BLaER1 treated with 17β-estradiol and CSF1 and Interleukin-3, amounts not matched to agents 10 nM and 100 nM (cell line): ENCODE data around the gene PLA2G5.

Experiments
- H3K27ac ChIP-seq, 11 experiments: shearing (Covaris generic); formaldehyde crosslinking; 2 replicates each; pipeline ENCODE4 v1.8.1; 2022
- H3K27me3 ChIP-seq, 11 experiments: shearing (Covaris generic); formaldehyde crosslinking; 2 replicates each; pipeline ENCODE4 v1.8.1; 2022
- H3K36me3 ChIP-seq, 11 experiments: shearing (Covaris generic); formaldehyde crosslinking; 2 replicates each; pipeline ENCODE4 v1.8.1; 2022
- H3K4me1 ChIP-seq, 10 experiments: shearing (Covaris generic); formaldehyde crosslinking; 2 replicates each; pipeline ENCODE4 v1.8.1; 2022
- H3K4me2 ChIP-seq, 11 experiments: shearing (Covaris generic); formaldehyde crosslinking; 2 replicates each; pipeline ENCODE4 v1.8.1; 2022
- H3K4me3 ChIP-seq, 10 experiments: shearing (Covaris generic); formaldehyde crosslinking; 2 replicates each; pipeline ENCODE4 v1.8.1; 2022
- H3K9ac ChIP-seq, 11 experiments: shearing (Covaris generic); formaldehyde crosslinking; 2 replicates each; pipeline ENCODE4 v1.8.1; 2022
- H3K9me3 ChIP-seq, 11 experiments: shearing (Covaris generic); formaldehyde crosslinking; replicated peaks in 1 of 11; 2 replicates each; pipeline ENCODE4 v1.8.1; 2022
- H4K20me1 ChIP-seq, 11 experiments: shearing (Covaris generic); formaldehyde crosslinking; 2 replicates each; pipeline ENCODE4 v1.8.1; 2022
- Cebpa-rat ChIP-seq, 11 experiments: shearing (Covaris generic); IDR thresholded peaks; 2 replicates each; pipeline ENCODE4 v1.8.1; 2022

The PLA2G5 gene

GRCh38 chr1:20073256-20073655, 3.3 kb downstream of the PLA2G5 start:
- no peak for TF ChIP-seq Cebpa-rat (IDR thresholded peaks at IDR 0.05)
- H3K27ac ChIP-seq: peak overlapping the region in 5 of 11 experiments; percentile 5 to 37 (median 10); a peak in 5 of 22 replicates
- H3K4me1 ChIP-seq: peaks cover 30 to 73% (median 66%) of the 10 kb centered on the region in 10 experiments
- no peaks in the 10 kb centered on the region for H3K36me3 ChIP-seq
- peak overlapping the region; percentile 13 to 76 (median 59); a peak in 18 of 22 replicates for H3K4me2 ChIP-seq
- peaks cover 0 to 8% (median 0%) of the 10 kb centered on the region in 11 experiments; a peak in 2 of 22 replicates for H3K9me3 ChIP-seq
- no peak overlapping the region for H3K9ac ChIP-seq
- no peaks in the 10 kb centered on the region for H4K20me1 ChIP-seq
- H3K27me3 ChIP-seq: peaks cover 0 to 10% (median 0%) of the 10 kb centered on the region in 11 experiments; a peak in 2 of 22 replicates
- H3K4me3 ChIP-seq: no peak overlapping the region

DNA sequence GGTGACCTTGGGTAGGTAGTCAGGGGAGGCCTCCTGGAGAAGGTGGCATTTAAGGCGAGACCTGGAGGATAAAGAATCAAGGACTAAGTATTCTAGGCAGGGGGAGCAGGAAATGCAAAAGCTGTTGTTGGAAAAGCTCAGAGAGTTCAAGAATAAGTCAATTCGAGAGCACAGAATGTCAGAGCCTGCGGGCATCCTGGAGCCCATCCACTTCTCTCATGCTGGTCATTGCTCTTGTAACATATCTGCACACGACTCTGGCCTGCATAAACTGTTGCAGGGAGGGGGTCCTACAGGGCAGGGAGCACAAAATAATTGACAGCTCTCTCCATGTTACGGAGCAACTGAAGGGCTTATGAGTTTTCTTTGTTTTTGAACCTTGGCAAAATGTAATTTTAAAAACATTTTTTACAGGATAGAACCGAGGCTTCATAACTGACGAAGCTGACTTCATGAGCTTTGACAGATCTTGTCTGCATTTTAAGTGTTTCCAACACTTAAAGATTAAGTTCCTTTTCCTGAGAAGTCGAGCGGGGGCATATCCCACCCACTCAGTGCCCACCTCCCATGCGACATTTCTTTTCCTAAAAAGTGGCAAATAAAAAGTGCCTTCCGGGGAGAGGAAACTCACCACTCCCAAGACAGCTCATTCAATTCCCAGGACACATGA, 4.2 kb downstream of the PLA2G5 start:
- Histone ChIP-seq H3K9me3 (peaks cover 0 to 8% (median 0%) of the 10 kb centered on the region in 11 experiments; a peak in 2 of 22 replicates), H3K9ac (peak overlapping the region in 1 of 11 experiments; percentile 3; a peak in 2 of 22 replicates), H4K20me1 (no peaks in the 10 kb centered on the region), H3K4me2 (peak overlapping the region; percentile 46 to 76 (median 59)), H3K36me3 (no peaks in the 10 kb centered on the region), H3K4me1 (peaks cover 36 to 81% (median 74%) of the 10 kb centered on the region in 10 experiments), H3K4me3 (no peak overlapping the region), H3K27ac (peak overlapping the region in 2 of 11 experiments; percentile 5 to 48; a peak in 3 of 22 replicates), H3K27me3 (peaks cover 0 to 10% (median 0%) of the 10 kb centered on the region in 11 experiments; a peak in 2 of 22 replicates)
- no peak for TF ChIP-seq Cebpa-rat (IDR thresholded peaks at IDR 0.05)

DNA sequence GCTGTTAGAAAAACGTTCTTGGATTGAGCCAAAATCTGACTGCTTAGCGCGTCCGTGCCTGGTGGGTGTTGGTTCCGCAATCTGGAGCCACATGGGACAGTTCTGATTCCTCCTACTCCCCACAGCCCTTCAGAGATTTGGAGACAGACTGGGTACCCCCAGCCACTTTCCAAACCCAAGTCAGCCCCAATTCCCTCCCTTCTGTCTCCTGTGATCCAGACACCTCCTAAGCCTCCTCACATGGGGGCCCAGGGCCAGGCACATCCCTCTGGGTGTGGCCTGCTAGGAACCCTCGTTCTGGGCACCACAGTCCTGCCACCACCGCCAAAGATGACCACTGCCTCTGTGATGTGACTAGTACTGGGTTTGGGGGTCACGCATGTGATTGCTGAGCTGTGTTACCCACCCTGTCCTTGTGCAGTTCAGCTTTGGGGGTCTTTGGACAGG, 4.8 kb downstream of the PLA2G5 start:
- peaks cover 0 to 8% (median 0%) of the 10 kb centered on the region in 11 experiments; a peak in 2 of 22 replicates for H3K9me3 ChIP-seq
- peaks cover 41 to 81% (median 75%) of the 10 kb centered on the region in 10 experiments for H3K4me1 ChIP-seq
- H3K27me3 ChIP-seq: peaks cover 0 to 10% (median 0%) of the 10 kb centered on the region in 11 experiments; a peak in 2 of 22 replicates
- H3K9ac ChIP-seq: peak overlapping the region in 1 of 11 experiments; percentile 3; a peak in 2 of 22 replicates
- H3K36me3 ChIP-seq: no peaks in the 10 kb centered on the region
- H3K4me3 ChIP-seq: no peak overlapping the region
- TF ChIP-seq Cebpa-rat (IDR thresholded peaks at IDR 0.05): no peak
- H4K20me1 ChIP-seq: no peaks in the 10 kb centered on the region
- peak overlapping the region in 2 of 11 experiments; percentile 5 to 48; a peak in 4 of 22 replicates for H3K27ac ChIP-seq
- peak overlapping the region; percentile 46 to 76 (median 59) for H3K4me2 ChIP-seq

- TF ChIP-seq Cebpa-rat (IDR thresholded peaks at IDR 0.05): no peak
- H3K4me2 ChIP-seq: peak overlapping the region in 7 of 11 experiments; percentile 57 to 76 (median 71); a peak in 13 of 22 replicates
- no peak overlapping the region for H3K9ac ChIP-seq
- H3K4me1 ChIP-seq: peaks cover 47 to 81% (median 75%) of the 10 kb centered on the region in 10 experiments
- H3K36me3 ChIP-seq: no peaks in the 10 kb centered on the region
- H4K20me1 ChIP-seq: no peaks in the 10 kb centered on the region
- H3K9me3 ChIP-seq: peaks cover 0 to 8% (median 0%) of the 10 kb centered on the region in 11 experiments; a peak in 2 of 22 replicates
- peak overlapping the region in 1 of 11 experiments; percentile 48; a peak in 2 of 22 replicates for H3K27ac ChIP-seq
- peaks cover 0 to 13% (median 0%) of the 10 kb centered on the region in 11 experiments; a peak in 3 of 22 replicates for H3K27me3 ChIP-seq
- H3K4me3 ChIP-seq: no peak overlapping the region
Observed at GRCh38 chr1:20075345-20075744, 5.4 kb downstream of the PLA2G5 start.

- H4K20me1 ChIP-seq: no peaks in the 10 kb centered on the region
- peaks cover 56 to 86% (median 81%) of the 10 kb centered on the region in 10 experiments for H3K4me1 ChIP-seq
- no peak overlapping the region for H3K9ac ChIP-seq
- H3K36me3 ChIP-seq: no peaks in the 10 kb centered on the region
- peaks cover 0 to 13% (median 0%) of the 10 kb centered on the region in 11 experiments; a peak in 4 of 22 replicates for H3K27me3 ChIP-seq
- TF ChIP-seq Cebpa-rat (IDR thresholded peaks at IDR 0.05): no peak
- no peak overlapping the region for H3K27ac ChIP-seq
- peaks cover 0 to 8% (median 0%) of the 10 kb centered on the region in 11 experiments; a peak in 2 of 22 replicates for H3K9me3 ChIP-seq
- H3K4me2 ChIP-seq: 0 out of 22 replicates have a peak overlapping the region, but pooled peaks of 1 of the 11 experiments have one; percentile 99
- no peak overlapping the region for H3K4me3 ChIP-seq
Observed at GRCh38 chr1:20076223-20076622, 6.2 kb downstream of the PLA2G5 start.

- Histone ChIP-seq H3K27me3 (peaks cover 0 to 13% (median 0%) of the 10 kb centered on the region in 11 experiments; a peak in 4 of 22 replicates), H3K36me3 (no peaks in the 10 kb centered on the region), H3K4me3 (no peak overlapping the region), H4K20me1 (no peaks in the 10 kb centered on the region), H3K4me1 (peaks cover 63 to 93% (median 87%) of the 10 kb centered on the region in 10 experiments), H3K9ac (no peak overlapping the region), H3K4me2 (peak overlapping the region in 9 of 11 experiments; percentile 72 to 99 (median 94); a peak in 16 of 22 replicates), H3K9me3 (peaks cover 0 to 8% (median 0%) of the 10 kb centered on the region in 11 experiments; a peak in 2 of 22 replicates), H3K27ac (no peak overlapping the region)
- no peak for TF ChIP-seq Cebpa-rat (IDR thresholded peaks at IDR 0.05)
Observed at GRCh38 chr1:20076710-20077461, 6.9 kb downstream of the PLA2G5 start.

- Histone ChIP-seq H3K27me3 (peaks cover 0 to 18% (median 0%) of the 10 kb centered on the region in 11 experiments; a peak in 4 of 22 replicates), H3K27ac (peak overlapping the region in 7 of 11 experiments; percentile 8 to 64 (median 37); a peak in 11 of 22 replicates), H3K4me2 (peak overlapping the region; percentile 53 to 99 (median 93)), H3K9ac (peak overlapping the region in 6 of 11 experiments; percentile 6 to 57 (median 16); a peak in 4 of 22 replicates), H3K4me1 (peaks cover 60 to 94% (median 89%) of the 10 kb centered on the region in 10 experiments), H4K20me1 (no peaks in the 10 kb centered on the region), H3K36me3 (no peaks in the 10 kb centered on the region), H3K4me3 (no peak overlapping the region; a peak in 1 of 20 replicates), H3K9me3 (peaks cover 0 to 8% (median 0%) of the 10 kb centered on the region in 11 experiments; a peak in 2 of 22 replicates)
- no peak for TF ChIP-seq Cebpa-rat (IDR thresholded peaks at IDR 0.05)
Observed at GRCh38 chr1:20078171-20078651, 8.2 kb downstream of the PLA2G5 start.

GRCh38 chr1:20078711-20079110, 8.7 kb downstream of the PLA2G5 start:
- Histone ChIP-seq H3K36me3 (no peaks in the 10 kb centered on the region), H3K4me2 (peak overlapping the region; percentile 53 to 99 (median 93)), H3K4me1 (peaks cover 57 to 94% (median 87%) of the 10 kb centered on the region in 10 experiments), H4K20me1 (no peaks in the 10 kb centered on the region), H3K27ac (peak overlapping the region in 7 of 11 experiments; percentile 6 to 64 (median 37); a peak in 9 of 22 replicates), H3K9ac (peak overlapping the region in 1 of 11 experiments; percentile 24; a peak in 1 of 22 replicates), H3K4me3 (no peak overlapping the region), H3K27me3 (peaks cover 0 to 19% (median 0%) of the 10 kb centered on the region in 11 experiments; a peak in 4 of 22 replicates), H3K9me3 (peaks cover 0 to 8% (median 0%) of the 10 kb centered on the region in 11 experiments; a peak in 2 of 22 replicates)
- no peak for TF ChIP-seq Cebpa-rat (IDR thresholded peaks at IDR 0.05)
